ENCODE results near the gene BLOC1S6.

BLOC1S6 gene

GRCh38 chr15:45637141-45637540 lies 50.0 kb downstream of the BLOC1S6 start:
- POLR2A ChIA-PET: no interaction called here
- TF ChIP-seq CTCF (IDR thresholded peaks at IDR 0.05; ENCODE audit: insufficient read depth, low read length, missing control alignments): no peak
- CTCF ChIA-PET: interaction anchor here (0.9 to 3.7 kb wide), 6 partner anchors 10 to 439 kb away, joined by 3 to 16 read pairs (median 7); no protein-coding TSS in a partner anchor
- no peak overlapping the region for H3K4me3 ChIP-seq (ENCODE audit: low read depth, low read length)
- DNase-seq (ENCODE audit: low read depth, low spot score): no peak

GRCh38 chr15:45637552-45638033 lies 50.4 kb downstream of the BLOC1S6 start:
- peak overlapping the region; percentile 1; the same call in 1 of the 2 replicates for H3K4me3 ChIP-seq (ENCODE audit: low read depth, low read length)
- no peak for TF ChIP-seq CTCF (IDR thresholded peaks at IDR 0.05; ENCODE audit: insufficient read depth, low read length, missing control alignments)
- DNase-seq (ENCODE audit: low read depth, low spot score): peak; percentile 80
- POLR2A ChIA-PET: no interaction called here
- CTCF ChIA-PET: interaction anchor here (0.6 to 3.7 kb wide), 7 partner anchors 9 to 440 kb away, joined by 3 to 16 read pairs (median 4); no protein-coding TSS in a partner anchor

GRCh38 chr15:45640616-45641015 lies 53.4 kb downstream of the BLOC1S6 start:
- H3K4me3 ChIP-seq (ENCODE audit: low read depth, low read length): no peak overlapping the region
- POLR2A ChIA-PET: no interaction called here
- no peak for TF ChIP-seq CTCF (IDR thresholded peaks at IDR 0.05; ENCODE audit: insufficient read depth, low read length, missing control alignments)
- peak; percentile 86 for DNase-seq (ENCODE audit: low read depth, low spot score)
- CTCF ChIA-PET: interaction anchor here (0.9 to 6.0 kb wide), 3 partner anchors 26 to 211 kb away, joined by 3 to 32 read pairs (median 12); no protein-coding TSS in a partner anchor

- POLR2A ChIA-PET: no interaction called here
- TF ChIP-seq CTCF (IDR thresholded peaks at IDR 0.05; ENCODE audit: insufficient read depth, low read length, missing control alignments): no peak
- H3K4me3 ChIP-seq (ENCODE audit: low read depth, low read length): no peak overlapping the region
- CTCF ChIA-PET: interaction anchor here (0.6 to 6.0 kb wide), 8 partner anchors 12 to 212 kb away, joined by 3 to 32 read pairs (median 3); no protein-coding TSS in a partner anchor
- DNase-seq (ENCODE audit: low read depth, low spot score): peak; percentile 89
Measured at GRCh38 chr15:45641374-45641781, 54.2 kb downstream of the BLOC1S6 start.

GRCh38 chr15:45641999-45642932 lies 55.1 kb downstream of the BLOC1S6 start:
- no peak for TF ChIP-seq CTCF (IDR thresholded peaks at IDR 0.05; ENCODE audit: insufficient read depth, low read length, missing control alignments)
- H3K4me3 ChIP-seq (ENCODE audit: low read depth, low read length): no peak overlapping the region
- DNase-seq (ENCODE audit: low read depth, low spot score): peak; percentile 76
- ChIA-PET CTCF (interaction anchor here (0.8 to 6.0 kb wide), 8 partner anchors 8 to 211 kb away, joined by 3 to 32 read pairs (median 4); partner anchors contain the start of gene SQOR), POLR2A (interaction anchor here (0.6 kb wide), 1 partner anchor 916 kb away, joined by 4 read pairs; no protein-coding TSS in a partner anchor)

GRCh38 chr15:45644437-45644836 lies 57.3 kb downstream of the BLOC1S6 start:
- ChIA-PET POLR2A (no interaction called here), CTCF (interaction anchor here (0.7 to 6.0 kb wide), 5 partner anchors 33 to 446 kb away, joined by 3 to 32 read pairs (median 5); no protein-coding TSS in a partner anchor)
- TF ChIP-seq CTCF (IDR thresholded peaks at IDR 0.05; ENCODE audit: insufficient read depth, low read length, missing control alignments): no peak
- no peak for DNase-seq (ENCODE audit: low read depth, low spot score)
- no peak overlapping the region for H3K4me3 ChIP-seq (ENCODE audit: low read depth, low read length)
